Fibroblast of the aortic adventitia (primary cell): ENCODE results near the gene REL. TPM values are rescaled to one million over a fixed set of nuclear protein-coding genes. Genes with fewer than 3 reads are reported as not detected.
"Not testable (repeated sequence)": the region's sequence is repeated elsewhere in the genome, so short reads cannot be mapped to it uniquely, and the experiment has no call there.

Source experiments
- DNase-seq: peaks from one replicate; pipeline ENCODE4 v3.0.0-alpha.2; 2010; ENCODE audit warnings: low read depth
- H3K4me3 ChIP-seq: 2 replicates; pipeline ENCODE4 v1.5.1; 2011; ENCODE audit warnings: low read depth, mild to moderate bottlenecking, control low read depth, low read length, moderate library complexity
- total RNA-seq: library from RNA; depleted of rRNA; stranded (reverse); fragments of >200 nt; gene quantifications from 2 replicates; pipeline ENCODE4 v1.2.3, GENCODE V29; 2012; ENCODE audit warnings: low replicate concordance
- TF ChIP-seq, protein P1 (sequence below): IDR thresholded peaks from 2 replicates; pipeline ENCODE4 v1.5.1; 2011; ENCODE audit warnings: mild to moderate bottlenecking, low read length, control low read depth, inconsistent platforms; ENCODE audit not compliant: insufficient read depth

REL gene
- total RNA-seq, 1 donor, result 7.4 TPM

DNA sequence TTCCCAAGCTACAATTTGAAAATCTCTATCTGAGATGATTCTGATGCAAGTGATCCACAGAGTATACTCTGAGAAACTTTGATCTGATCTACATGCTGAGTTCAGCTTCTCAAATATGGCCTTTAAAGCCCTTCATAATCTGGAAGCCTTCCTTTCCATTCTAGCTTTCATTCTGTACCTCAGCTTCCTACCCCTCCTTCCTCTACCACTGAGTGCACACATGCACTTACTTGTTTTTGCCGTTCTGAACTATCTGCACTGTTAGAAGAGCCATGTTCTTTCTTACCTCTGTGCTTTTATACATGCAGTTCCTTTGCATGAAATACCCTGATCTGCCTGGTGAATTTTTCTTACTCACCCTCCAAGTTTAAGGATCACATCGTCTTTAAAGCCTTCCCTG is 25.0 kb downstream of the REL start:
- DNase-seq, result no peak
- TF ChIP-seq, protein P1, sequence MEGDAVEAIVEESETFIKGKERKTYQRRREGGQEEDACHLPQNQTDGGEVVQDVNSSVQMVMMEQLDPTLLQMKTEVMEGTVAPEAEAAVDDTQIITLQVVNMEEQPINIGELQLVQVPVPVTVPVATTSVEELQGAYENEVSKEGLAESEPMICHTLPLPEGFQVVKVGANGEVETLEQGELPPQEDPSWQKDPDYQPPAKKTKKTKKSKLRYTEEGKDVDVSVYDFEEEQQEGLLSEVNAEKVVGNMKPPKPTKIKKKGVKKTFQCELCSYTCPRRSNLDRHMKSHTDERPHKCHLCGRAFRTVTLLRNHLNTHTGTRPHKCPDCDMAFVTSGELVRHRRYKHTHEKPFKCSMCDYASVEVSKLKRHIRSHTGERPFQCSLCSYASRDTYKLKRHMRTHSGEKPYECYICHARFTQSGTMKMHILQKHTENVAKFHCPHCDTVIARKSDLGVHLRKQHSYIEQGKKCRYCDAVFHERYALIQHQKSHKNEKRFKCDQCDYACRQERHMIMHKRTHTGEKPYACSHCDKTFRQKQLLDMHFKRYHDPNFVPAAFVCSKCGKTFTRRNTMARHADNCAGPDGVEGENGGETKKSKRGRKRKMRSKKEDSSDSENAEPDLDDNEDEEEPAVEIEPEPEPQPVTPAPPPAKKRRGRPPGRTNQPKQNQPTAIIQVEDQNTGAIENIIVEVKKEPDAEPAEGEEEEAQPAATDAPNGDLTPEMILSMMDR, result no peak
- no peak overlapping the region for H3K4me3 ChIP-seq

DNA sequence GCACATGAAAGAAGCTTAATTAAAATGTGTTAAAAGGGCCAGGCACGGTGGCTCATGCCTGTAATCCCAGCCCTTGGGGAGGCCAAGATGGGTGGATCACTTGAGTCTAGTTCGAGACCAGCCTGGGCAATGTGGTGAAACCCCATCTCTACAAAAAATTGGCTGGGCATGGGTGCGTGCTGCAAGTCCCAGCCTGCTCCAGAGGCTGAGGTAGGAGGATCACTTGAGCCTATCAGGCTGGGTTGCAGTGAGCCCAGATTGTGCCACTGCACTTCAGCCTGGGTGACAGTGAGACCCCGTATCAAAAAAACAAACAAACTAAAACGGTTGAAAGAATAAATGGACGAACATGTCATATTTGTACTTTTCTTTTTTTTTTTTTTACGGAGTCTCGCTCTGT is 26.0 kb downstream of the REL start:
- no peak for DNase-seq
- TF ChIP-seq, protein P1, result no peak
- no peak overlapping the region for H3K4me3 ChIP-seq

DNA sequence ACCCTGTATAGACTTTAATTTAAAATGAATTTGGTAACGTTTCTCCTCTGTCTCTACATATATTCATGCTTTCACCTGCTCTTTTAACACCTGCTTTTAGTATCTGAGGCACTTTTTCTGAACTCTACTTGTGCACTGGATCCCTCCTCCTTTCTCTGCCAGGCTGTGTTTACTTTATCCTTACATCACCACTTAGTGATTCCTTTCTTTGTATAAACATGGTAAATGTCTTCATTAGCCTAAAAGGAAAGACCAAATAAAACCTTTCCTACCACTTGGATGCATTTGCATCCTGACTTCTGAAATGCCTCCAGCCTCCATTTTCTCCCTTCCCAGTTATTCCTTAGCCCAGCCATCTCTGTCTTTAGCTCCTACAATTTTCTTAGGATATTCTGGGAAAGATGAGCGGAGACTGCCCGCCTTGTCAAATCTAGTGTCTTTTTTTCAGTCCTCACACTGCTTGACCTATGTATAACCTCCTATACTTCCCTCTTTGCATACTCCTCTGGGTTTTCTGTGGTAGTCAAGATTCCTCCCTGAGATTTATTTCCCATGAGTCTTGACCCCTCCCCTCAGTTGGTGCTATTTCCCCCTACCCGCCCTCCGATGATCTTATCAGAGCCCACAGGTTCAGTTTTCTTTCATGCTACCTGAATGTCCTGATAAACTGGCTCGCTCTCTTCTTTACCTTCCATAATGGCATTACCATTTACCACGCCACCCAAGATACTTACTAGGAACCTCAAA is 44.8 kb downstream of the REL start:
- TF ChIP-seq, protein P1, result no peak
- no peak overlapping the region for H3K4me3 ChIP-seq
- DNase-seq, result no peak

DNA sequence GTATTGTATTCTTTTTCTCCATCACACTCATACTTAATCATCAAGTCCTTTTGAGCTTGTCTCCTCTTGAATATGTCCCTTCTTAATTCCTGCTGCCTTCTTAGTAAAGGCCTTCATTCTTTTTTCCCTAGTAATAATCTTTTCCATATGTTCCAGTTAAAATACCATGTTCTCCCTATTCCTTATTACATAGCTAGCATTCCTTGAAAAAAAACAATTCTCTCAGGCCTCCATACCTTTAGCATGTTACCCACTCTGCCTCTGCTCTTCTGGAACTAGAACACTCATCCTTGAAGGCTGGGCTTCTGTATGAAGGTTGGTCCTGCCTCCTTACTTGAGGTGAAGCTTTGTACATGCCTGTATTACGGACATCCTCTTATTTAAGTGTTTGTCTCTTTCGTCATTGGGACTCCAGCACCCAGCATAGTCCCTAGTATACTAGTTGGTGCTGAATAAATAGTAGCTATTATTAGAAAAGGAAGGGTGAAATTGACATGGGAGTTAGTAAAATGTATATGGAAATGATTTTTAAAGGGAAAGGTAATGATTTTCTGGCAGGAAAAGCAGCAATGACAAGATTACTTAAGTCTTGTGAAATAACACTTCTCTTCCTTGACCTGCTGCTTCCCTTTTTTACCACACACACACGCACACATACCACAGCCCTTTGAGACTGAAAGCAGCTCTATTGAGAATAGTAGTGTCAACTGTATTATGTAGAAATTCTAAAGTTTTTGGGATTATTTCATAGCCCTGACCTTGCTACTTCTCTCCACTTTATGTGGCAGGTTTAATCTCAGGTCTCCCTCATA is 45.6 kb downstream of the REL start:
- TF ChIP-seq, protein P1, result no peak
- peak; percentile 23 for DNase-seq

DNA sequence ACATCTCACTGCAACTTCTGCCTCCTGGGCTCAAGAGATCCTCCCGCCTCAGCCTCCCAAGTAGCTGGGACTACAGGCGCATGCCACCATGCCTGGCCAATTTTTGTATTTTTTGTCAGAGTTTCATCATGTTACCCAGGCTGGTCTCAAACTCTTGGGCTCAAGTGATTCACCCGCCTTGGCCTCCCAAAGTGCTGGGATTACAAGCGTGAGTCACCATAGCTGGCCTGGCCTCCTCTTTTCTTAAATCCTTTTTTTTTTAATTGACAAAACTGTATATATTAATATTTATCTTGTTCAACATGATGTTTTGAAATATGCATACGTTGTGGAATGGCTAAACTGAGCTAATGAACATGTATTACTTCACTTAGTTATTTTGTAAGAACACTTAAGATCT is 50.7 kb downstream of the REL start:
- not testable (repeated sequence) for DNase-seq, H3K4me3 ChIP-seq

More for the DNA sequence above, 45.6 kb downstream of the REL start:
- H3K4me3 ChIP-seq, result no peak overlapping the region

DNA sequence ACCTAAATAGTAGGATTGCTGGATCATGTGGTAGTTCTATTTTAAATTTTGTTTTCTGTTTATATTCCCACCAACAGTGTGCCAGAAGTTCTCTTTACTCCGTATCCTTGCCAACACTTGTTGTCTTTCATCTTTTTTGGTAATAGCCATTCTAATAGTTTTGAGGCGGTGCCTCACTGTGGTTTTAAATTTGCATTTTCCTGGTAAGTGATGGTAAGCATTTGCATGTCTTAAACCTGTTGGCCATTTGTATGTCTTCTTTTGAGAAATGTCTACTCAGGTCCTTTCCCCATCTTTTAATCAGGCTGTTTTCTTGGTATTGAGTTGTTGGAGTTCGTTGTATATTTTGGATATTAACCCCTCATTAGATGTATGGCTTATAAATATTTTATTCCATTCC is 51.6 kb downstream of the REL start:
- TF ChIP-seq, protein P1, result no peak
- no peak for DNase-seq
- no peak overlapping the region for H3K4me3 ChIP-seq

DNA sequence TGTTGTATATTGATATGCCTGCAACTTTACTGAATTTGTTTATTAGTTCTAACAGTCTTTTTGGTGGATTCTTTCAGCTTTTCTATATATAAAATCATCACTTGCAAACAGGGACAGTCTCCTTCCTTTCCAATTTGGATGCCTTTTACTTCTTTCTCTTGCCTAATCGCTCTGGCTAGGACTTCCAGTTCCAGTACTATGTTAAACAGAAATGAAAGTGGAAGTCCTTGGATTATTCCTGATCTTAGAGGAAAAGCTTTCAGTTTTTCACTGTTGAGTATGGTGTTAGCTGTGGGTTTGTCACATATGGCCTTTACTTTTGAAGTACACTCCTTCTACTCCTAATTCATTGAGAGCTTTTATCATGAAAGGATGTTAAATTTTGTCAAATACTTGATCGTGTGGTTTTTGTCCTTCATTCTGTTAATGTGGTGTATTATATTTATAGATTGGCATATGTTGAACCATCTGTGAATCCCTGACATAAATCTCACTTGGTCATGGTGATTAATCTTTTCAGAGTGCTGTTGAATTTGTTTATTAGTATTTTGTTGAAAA is 52.9 kb downstream of the REL start:
- DNase-seq, result peak; percentile 43
- no peak overlapping the region for H3K4me3 ChIP-seq
- TF ChIP-seq, protein P1, result no peak
